ENCODE data around the gene S1PR1.

S1PR1 gene

DNA sequence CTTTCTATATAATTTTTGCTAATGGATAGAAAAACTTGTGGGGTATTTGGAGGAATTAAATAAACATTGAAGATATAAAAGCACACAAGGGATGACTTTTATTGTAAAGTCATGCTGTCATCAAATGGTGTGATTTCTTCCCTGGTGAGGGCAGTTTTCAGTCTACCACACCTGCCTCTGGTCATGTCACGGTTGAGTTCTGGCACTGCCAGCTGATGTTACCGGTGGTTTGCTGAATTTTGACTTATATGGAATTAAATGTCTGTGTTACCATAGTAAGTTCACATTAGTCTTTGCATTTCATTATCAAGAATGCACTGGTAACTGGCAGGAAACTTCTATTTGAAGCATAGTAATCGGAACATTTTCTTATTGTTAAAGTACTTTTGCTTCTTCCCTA is 13.4 kb downstream of the S1PR1 start:
- DNase-seq: no peak

GRCh38 chr1:101250656-101251272 is 13.9 kb downstream of the S1PR1 start:
- no peak for DNase-seq

DNA sequence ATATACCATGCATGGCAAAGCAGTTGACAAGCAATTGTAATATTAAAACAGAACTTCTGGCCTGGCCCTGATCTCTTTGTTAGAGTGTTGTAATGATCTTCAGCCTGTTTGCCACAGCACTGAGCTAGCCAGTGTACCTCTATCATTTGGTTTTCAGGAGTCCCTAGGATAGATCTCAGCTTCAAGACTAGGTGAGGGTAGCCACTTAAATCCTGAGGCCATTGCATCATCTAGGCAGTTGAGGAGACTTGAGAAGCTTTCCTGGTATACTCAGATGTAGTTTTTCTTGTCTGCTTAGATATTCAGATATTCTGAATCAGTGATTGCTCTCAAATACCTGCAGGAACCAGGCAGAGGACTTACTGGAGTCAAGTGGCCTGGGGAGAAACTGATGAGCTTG is 14.7 kb downstream of the S1PR1 start:
- no peak for DNase-seq

DNA sequence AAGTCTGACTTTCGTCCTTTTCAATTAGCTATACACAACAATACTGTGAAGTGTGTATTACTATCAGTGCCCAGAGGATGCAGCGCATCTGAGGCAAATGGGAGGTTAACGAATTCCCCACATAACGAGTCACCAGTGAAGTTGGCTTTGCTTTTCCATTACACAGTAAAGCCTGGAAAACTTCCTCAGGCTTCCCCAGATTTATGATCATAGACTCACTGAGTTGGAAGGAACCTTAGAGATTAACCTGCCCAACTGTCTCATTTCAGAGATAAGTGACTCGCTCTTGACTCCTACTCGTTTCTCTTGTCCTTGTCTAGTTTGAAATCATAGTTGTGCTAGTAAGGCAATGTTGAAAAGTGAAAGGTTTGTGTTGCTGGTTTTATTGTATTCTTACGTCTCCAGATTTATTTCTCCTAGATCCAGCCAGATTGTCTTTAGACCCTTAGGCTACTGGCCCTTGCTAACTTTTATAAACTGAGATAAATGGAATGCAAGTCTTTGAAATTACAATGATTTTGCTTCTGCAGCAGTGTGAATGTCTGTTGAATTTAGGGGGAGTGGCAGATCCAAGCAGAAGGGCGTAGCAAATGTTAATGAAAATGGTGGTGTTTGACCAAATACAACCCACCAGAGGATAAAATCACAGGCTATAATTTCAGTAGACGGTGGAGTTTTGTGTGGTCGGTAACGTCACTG is 17.3 kb downstream of the S1PR1 start:
- no peak for DNase-seq

DNA sequence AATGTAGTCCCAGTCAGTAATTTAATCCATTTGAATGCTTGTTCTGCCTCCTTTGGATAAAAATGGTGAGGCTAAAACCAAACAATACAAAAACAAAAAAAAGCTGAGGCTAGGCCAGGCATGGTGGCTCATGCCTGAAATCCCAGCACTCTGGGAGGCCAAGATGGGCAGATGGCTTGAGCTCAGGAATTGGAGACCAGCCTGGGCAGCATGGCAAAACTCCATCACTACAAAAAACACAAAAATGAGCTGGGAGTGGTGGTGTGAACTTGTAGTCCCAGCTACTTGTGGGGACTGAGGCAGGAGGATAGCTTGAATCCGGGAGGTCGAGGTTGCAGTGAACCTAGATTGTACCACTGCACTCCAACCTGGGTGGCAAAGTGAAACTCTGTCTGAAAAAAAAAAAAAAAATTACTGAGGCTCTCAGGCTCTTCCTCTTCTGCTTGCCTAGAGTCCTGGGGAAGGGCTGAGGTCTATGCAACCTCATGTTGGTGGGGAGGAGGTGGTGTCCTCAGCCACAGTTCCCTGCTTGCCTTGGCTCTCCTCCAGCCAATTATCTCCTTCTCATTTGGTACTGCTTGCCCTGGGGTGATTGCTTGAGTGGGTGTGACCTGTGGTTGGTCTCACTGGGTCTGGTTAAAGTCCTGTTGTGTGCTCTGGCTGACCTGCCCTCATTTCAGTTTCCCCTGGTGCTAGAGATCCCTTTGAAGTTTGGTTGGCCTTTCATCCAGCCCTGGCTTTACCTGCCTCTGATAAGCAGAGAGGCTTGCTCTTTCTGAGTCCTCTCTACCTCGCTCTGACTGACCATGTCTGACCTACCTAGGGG is 20.9 kb downstream of the S1PR1 start:
- no peak for DNase-seq

GRCh38 chr1:101259744-101260148 is 22.9 kb downstream of the S1PR1 start:
- DNase-seq: no peak

GRCh38 chr1:101260556-101261350 is 23.9 kb downstream of the S1PR1 start:
- DNase-seq: no peak

GRCh38 chr1:101261623-101262022 is 24.8 kb downstream of the S1PR1 start:
- DNase-seq: no peak

- DNase-seq: no peak
These were observed 25.2 kb downstream of the S1PR1 start for GRCh38 chr1:101262060-101262459.

- DNase-seq: no peak
These were observed 26.0 kb downstream of the S1PR1 start for GRCh38 chr1:101262630-101263348.

GRCh38 chr1:101264697-101265096 is 27.9 kb downstream of the S1PR1 start:
- DNase-seq: no peak

DNA sequence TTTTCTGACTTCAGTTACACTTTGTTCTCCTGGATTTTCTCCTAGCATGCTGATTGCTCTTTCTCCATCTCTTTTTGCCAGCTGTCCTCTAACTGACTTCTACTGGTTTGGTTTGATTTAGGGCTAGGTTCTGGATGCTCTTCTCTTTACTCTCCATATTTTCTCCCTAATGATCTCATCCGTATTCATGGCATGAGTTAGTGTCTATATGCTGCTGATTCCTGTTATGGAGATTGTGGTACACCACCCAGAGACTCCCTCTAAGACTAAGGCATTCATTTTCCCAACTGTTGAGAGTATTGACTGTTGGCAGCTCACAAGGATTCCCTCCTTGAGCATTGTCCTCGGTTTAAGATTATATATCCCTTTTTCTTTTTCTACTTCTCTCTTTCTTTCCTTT is 28.9 kb downstream of the S1PR1 start:
- DNase-seq: no peak

DNA sequence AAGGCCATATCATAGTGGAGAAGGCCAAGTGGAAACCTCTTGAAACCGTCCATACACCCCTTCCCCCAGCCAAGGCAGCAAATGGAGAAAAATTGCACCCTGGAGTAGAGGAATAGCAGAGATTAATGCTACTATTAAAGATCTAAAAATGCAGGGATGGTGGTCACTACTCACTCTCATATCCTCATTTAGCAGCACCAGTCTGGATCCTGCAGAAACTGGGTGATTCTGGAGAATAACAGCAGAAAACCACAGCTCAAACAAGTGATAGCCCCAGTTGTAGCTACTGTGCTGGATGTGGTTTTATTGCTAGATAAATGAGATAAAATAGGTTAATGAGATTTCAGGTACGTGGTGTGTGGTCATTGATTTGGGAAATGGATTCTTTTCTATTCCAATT is 30.3 kb downstream of the S1PR1 start:
- DNase-seq: no peak

GRCh38 chr1:101268893-101269292 is 32.1 kb downstream of the S1PR1 start:
- DNase-seq: no peak

- DNase-seq: no peak
These were observed 38.9 kb downstream of the S1PR1 start for GRCh38 chr1:101275672-101276071.

DNA sequence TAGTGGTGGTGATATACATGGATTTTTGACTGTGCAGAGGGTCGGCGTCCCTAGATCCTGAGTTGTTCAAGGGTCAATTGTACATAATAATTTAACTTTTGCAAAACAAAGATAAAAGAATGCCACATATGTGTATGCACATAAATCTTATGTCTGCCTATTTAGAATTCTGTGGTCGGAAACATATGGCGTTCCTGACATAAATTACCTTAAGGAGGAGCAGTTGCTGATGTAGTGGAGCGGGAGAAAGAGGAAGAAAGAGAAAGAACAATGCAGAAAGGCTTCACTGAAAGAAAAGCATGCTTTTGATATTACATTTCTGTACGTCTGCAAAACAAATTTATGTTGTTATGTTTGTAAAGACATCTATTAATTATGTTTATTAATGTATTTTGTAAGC is 40.0 kb downstream of the S1PR1 start:
- no peak for DNase-seq

GRCh38 chr1:101278238-101278637 is 41.4 kb downstream of the S1PR1 start:
- DNase-seq: no peak

DNA sequence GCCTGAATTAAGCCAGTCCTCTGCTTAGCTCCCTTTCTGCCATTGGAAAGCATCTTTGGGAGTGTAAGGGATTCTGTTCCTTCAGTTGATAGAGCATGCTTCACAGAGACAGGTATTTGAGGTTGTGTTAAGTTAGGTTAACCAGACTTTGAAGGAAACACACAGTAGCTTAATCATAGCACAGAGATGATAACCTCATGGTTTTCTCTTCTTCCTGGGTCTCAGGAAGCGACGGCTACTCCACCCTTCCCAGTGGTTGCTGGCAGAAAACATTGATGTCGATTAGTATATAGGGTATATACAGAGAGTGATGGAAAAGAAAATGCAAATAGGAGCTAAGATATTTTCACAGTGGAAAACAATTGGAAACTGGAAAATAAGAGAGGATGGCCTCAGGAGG is 42.0 kb downstream of the S1PR1 start:
- no peak for DNase-seq

DNA sequence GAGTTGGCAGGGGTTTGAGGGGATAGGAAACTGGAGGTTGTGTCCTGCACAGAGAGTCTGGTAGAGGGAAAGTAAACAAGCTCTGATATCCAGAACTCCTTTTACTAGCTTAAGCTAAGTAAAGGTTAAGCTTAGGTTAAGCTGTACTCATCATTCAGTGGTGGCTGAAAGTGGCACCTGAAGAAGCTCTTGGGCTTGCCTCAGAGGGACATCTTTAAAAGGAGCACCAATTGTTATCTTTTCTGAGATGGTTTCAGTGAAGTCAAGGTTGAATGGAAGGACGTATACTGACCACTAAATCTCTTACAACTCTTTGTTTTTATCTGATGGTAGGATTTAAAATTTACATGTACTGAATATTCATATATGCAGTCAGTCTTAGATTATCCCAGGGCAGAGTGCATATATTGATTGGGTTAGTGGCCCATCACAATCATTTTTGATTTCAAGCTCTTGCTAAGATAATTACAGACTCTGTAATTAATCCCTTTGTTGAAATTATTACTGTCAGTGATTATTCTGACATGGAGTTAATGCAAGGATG is 43.3 kb downstream of the S1PR1 start:
- no peak for DNase-seq

GRCh38 chr1:101280942-101281654 is 44.3 kb downstream of the S1PR1 start:
- no peak for DNase-seq

DNA sequence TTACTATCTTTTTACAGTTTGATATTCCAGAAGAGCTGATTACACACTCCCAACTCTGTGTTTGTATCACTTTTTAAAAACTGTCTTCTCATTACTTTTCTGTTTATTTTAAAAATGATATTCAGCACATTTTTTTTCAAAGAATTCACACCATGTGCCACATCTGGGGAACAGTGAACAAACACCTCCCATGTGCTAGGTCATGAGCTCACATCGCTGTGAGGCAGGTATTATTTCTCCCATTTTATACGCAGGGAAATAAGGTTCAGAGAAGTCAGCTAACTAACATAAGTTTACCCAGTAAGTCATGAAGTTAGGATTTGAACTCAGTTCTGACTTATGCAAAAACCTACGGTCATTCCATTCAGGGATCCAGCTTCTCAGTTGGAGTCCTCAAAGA is 44.9 kb downstream of the S1PR1 start:
- no peak for DNase-seq
